ENCODE measurements around the gene RPL29.

RPL29 gene

GRCh38 chr3:51987568-51987967 lies 8.1 kb downstream of the RPL29 start:
- POLR2A ChIA-PET, result interaction anchor here (0.9 to 1.8 kb wide), 2 partner anchors 8 to 11 kb away, joined by 4 to 6 read pairs; partner anchors contain the start of gene RPL29
- DNase-seq (ENCODE audit: extremely low spot score), result no peak
- TF ChIP-seq, protein P1, sequence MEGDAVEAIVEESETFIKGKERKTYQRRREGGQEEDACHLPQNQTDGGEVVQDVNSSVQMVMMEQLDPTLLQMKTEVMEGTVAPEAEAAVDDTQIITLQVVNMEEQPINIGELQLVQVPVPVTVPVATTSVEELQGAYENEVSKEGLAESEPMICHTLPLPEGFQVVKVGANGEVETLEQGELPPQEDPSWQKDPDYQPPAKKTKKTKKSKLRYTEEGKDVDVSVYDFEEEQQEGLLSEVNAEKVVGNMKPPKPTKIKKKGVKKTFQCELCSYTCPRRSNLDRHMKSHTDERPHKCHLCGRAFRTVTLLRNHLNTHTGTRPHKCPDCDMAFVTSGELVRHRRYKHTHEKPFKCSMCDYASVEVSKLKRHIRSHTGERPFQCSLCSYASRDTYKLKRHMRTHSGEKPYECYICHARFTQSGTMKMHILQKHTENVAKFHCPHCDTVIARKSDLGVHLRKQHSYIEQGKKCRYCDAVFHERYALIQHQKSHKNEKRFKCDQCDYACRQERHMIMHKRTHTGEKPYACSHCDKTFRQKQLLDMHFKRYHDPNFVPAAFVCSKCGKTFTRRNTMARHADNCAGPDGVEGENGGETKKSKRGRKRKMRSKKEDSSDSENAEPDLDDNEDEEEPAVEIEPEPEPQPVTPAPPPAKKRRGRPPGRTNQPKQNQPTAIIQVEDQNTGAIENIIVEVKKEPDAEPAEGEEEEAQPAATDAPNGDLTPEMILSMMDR (IDR thresholded peaks at IDR 0.05; ENCODE audit: control extremely low read depth, extremely low read depth, low read depth, missing control alignments), result no peak
- CTCF ChIA-PET, result interaction anchor here (1.7 to 2.4 kb wide), 2 partner anchors 13 to 14 kb away, joined by 9 read pairs; partner anchors contain the start of gene ABHD14B

DNA sequence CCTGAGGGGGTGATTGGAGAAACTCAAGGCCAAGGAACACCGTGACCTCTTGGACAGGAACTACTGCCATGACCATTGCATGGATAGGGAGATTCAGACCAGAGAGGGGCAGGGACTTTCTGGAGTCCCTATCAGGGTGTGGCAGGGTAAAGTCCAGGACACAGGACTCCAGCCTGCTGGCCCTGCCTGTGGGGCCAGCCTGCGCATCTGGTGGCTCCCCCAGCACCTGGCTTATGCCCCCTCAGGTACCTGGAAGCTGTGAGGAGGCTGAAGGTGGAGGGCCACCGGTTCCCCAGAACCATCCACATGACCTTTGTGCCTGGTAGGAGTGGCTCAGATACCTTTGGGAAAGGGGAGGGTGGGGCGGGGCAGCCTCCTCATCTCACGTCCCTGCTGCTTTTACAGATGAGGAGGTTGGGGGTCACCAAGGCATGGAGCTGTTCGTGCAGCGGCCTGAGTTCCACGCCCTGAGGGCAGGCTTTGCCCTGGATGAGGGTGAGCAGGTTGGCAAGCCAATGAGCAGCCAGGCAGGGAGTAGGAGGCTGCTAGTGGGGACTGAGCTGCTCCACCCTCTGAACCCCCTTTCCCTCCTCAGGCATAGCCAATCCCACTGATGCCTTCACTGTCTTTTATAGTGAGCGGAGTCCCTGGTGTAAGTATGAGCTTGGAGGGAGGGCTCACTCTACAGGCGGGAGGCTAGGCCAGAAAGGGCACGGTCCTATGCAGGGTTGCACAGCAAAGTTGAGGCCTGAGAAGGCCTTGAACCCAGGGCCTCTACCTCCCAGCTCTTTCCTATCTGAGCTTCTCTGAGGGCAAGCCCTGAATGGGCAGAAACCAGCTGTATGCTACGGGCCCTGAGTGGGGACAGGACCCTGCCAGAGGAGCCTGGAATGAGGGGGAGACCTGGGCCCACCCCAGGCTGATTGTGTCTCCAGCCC lies 9.4 kb downstream of the RPL29 start:
- CTCF ChIA-PET, result interaction anchor here (1.7 to 2.4 kb wide), 2 partner anchors 13 to 15 kb away, joined by 9 read pairs; partner anchors contain the start of gene ABHD14B
- TF ChIP-seq, protein P1 (IDR thresholded peaks at IDR 0.05; ENCODE audit: control extremely low read depth, extremely low read depth, low read depth, missing control alignments), result no peak
- POLR2A ChIA-PET, result interaction anchor here (0.9 to 1.8 kb wide), 2 partner anchors 10 kb away, joined by 4 to 6 read pairs; partner anchors contain the start of gene RPL29
- no peak for DNase-seq (ENCODE audit: extremely low spot score)

DNA sequence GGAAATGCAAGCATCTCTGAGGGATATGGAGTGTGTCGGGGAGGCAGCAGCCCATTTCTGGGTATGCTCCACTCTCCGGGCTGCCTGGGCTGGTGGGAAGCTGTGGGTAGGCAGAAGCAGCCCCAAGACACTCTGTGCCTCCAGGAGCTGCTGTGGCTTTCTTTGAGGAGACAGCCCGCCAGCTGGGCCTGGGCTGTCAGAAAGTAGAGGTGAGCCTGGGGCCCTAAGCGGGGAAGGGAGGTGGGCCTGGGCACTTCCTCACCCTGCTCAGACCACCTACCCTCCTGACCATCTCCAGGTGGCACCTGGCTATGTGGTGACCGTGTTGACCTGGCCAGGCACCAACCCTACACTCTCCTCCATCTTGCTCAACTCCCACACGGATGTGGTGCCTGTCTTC lies 10.6 kb downstream of the RPL29 start:
- POLR2A ChIA-PET, result interaction anchor here (3.4 kb wide), 1 partner anchor 8 kb away, joined by 30 read pairs; no protein-coding TSS in a partner anchor
- CTCF ChIA-PET, result interaction anchor here (1.2 to 4.6 kb wide), 2 partner anchors 9 to 11 kb away, joined by 3 to 64 read pairs; partner anchors contain the start of genes ABHD14A and ABHD14B
- TF ChIP-seq, protein P1 (IDR thresholded peaks at IDR 0.05; ENCODE audit: control extremely low read depth, extremely low read depth, low read depth, missing control alignments), result no peak
- DNase-seq (ENCODE audit: extremely low spot score), result no peak

- ChIA-PET CTCF (interaction anchor here (1.2 to 4.6 kb wide), 5 partner anchors 10 to 72 kb away, joined by 3 to 64 read pairs (median 6); partner anchors contain the start of genes ABHD14A, ABHD14B, DUSP7 and RPL29), POLR2A (interaction anchor here (2.2 to 3.4 kb wide), 2 partner anchors 9 to 11 kb away, joined by 16 to 30 read pairs; partner anchors contain the start of gene RPL29)
- TF ChIP-seq, protein P1 (IDR thresholded peaks at IDR 0.05; ENCODE audit: control extremely low read depth, extremely low read depth, low read depth, missing control alignments), result no peak
These were observed 11.4 kb downstream of the RPL29 start for GRCh38 chr3:51984269-51984647.

DNA sequence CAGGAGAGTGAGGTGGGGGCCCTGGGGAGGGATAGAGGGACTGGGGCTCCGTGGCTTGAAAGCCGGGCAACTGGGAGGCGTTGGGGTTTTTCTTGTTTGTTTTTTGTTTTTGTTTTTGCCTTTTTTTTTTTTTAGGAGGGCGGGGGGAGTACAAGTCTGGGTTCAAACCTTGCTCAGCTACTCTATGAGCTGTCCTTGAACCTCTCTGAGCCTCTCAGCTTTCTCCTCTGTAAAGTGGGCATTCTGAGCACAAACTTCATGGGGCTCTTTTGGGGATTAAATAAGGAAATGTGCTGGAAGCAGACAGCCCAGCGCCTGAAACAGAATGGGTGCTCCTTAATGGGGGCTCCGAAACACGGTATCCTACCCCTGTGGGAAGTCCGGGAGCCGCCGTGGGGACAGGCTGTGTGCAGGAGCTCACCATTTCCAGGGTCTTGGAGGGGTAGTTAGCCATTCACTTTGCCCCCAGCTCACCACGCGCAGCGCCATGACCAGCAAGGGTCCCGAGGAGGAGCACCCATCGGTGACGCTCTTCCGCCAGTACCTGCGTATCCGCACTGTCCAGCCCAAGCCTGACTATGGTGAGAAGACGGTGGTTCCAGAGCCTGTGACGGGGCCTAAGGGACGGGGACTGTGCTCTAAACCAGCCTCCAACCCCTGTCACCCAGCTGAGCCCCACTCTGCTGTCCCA lies 12.0 kb downstream of the RPL29 start:
- TF ChIP-seq, protein P1 (IDR thresholded peaks at IDR 0.05; ENCODE audit: control extremely low read depth, extremely low read depth, low read depth, missing control alignments), result no peak
- POLR2A ChIA-PET, result interaction anchor here (0.6 to 3.4 kb wide), 3 partner anchors 9 to 22 kb away, joined by 4 to 30 read pairs (median 16); partner anchors contain the start of gene RPL29
- DNase-seq (ENCODE audit: extremely low spot score), result no peak
- CTCF ChIA-PET, result interaction anchor here (0.8 to 4.6 kb wide), 15 partner anchors 9 to 482 kb away, joined by 3 to 64 read pairs (median 6); partner anchors contain the start of genes ABHD14A, ABHD14B, DUSP7 and PARP3

More at GRCh38 chr3:51984269-51984647, 11.4 kb downstream of the RPL29 start:
- no peak for DNase-seq (ENCODE audit: extremely low spot score)
